Body of pancreas (tissue), 4 donors: ENCODE measurements around the gene ASB8.

Experiments used
- POLR2A ChIP-seq, 3 donors: fragments of 450-650 bp; IDR thresholded peaks; one replicate each; pipeline ENCODE4 v1.6.1; 2016; ENCODE audit warnings: antibody characterized with exemption in 3 of 3, mild to moderate bottlenecking in 2 of 3
- TF ChIP-seq, protein P1 (sequence below), 7 experiments: fragments of 450-650 bp in 4 of 7; fragments of 200-600 bp in 3 of 7; sonication (generic) in 3 of 7; IDR thresholded peaks; one replicate each; pipeline ENCODE4 v1.5.1; 2016 to 2019; ENCODE audit warnings: antibody characterized with exemption in 7 of 7

DNA sequence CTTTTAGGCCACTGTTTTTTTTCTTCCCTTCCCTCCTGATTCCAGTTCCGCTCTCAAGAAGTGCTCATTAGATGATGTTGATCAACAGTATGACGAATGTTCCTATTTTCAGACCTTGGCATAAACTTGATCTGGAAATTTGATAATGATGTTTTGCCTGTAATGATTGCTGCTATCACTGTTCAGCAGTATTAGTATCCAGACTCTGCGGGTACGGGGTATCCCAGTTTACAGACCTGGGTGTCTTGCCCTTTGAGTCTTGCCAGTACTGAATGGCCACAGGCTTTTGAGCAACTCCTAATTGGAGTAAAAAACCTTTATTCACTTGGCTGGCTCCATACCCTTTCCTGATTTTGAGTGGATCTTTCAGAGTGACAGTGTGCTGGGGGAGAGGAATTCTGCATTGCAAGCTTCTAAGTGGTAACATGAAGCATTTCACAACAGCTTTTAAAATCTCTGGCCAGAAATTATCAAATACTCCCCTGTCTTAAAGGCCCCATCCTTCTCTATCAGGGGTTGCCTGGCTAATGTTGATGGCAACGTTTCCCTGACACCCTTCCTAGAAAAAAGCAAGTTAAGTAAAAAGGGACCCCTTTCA lies 5.9 kb upstream of the ASB8 start:
- no peak for TF ChIP-seq POLR2A (IDR thresholded peaks at IDR 0.05)
- TF ChIP-seq, protein P1, sequence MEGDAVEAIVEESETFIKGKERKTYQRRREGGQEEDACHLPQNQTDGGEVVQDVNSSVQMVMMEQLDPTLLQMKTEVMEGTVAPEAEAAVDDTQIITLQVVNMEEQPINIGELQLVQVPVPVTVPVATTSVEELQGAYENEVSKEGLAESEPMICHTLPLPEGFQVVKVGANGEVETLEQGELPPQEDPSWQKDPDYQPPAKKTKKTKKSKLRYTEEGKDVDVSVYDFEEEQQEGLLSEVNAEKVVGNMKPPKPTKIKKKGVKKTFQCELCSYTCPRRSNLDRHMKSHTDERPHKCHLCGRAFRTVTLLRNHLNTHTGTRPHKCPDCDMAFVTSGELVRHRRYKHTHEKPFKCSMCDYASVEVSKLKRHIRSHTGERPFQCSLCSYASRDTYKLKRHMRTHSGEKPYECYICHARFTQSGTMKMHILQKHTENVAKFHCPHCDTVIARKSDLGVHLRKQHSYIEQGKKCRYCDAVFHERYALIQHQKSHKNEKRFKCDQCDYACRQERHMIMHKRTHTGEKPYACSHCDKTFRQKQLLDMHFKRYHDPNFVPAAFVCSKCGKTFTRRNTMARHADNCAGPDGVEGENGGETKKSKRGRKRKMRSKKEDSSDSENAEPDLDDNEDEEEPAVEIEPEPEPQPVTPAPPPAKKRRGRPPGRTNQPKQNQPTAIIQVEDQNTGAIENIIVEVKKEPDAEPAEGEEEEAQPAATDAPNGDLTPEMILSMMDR (IDR thresholded peaks at IDR 0.05): no peak
